ENCODE results near the gene CBFA2T2. TPM values are rescaled to one million over a fixed set of nuclear protein-coding genes. Genes with fewer than 3 reads are reported as not detected.

CBFA2T2 gene
- total RNA-seq, 2 donors from 2014 or later, result 10.6 to 12.5 TPM

DNA sequence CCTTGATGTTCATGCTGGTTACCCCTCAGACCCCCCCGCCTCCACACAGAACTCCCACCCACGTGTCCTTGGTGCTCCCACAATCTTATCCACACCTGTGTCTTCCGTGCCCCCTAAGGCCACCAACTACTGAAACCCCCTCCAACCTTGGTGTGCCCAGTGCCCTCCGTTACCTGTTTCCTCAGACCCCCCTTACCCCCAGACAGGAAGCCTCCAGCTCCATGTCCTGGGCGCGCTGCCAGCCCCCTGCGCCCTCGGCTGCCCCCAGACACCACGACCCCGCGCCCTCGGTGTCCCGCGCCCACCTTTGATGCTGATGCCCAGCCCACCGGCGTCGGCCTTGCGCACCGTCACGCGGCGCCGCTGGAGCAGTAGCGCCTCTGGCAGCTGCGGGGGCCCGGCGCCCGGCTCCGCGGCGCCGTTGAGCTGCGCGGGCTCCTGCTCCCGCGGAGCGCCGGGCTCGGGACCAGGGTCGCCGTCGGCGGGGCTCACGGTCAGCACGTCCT is 46.8 kb upstream of the CBFA2T2 start:
- peak overlapping the region; percentile 6 to 22 for H3K4me3 ChIP-seq
- no peaks in the 10 kb centered on the region for H3K27me3 ChIP-seq
- no peaks in the 10 kb centered on the region for H3K9me3 ChIP-seq
- ATAC-seq (peak; percentile 28), DNase-seq (peak; percentile 28 to 45 (median 44))
- intact Hi-C loops (cut with DNase I), result no loop called here
- peak overlapping the region in 3 of 4 donors; percentile 73 to 79 (median 77) for H3K27ac ChIP-seq
- 3 to 4% methylated on average over 9 to 31 of the region's 45 CpGs for WGBS, 2 donors
- H3K36me3 ChIP-seq (replicated peaks in 1 of 2; ENCODE audit: insufficient read depth in 1 of 2, low read depth in 2 of 2), result no peaks in the 10 kb centered on the region
- TF ChIP-seq, protein P1, sequence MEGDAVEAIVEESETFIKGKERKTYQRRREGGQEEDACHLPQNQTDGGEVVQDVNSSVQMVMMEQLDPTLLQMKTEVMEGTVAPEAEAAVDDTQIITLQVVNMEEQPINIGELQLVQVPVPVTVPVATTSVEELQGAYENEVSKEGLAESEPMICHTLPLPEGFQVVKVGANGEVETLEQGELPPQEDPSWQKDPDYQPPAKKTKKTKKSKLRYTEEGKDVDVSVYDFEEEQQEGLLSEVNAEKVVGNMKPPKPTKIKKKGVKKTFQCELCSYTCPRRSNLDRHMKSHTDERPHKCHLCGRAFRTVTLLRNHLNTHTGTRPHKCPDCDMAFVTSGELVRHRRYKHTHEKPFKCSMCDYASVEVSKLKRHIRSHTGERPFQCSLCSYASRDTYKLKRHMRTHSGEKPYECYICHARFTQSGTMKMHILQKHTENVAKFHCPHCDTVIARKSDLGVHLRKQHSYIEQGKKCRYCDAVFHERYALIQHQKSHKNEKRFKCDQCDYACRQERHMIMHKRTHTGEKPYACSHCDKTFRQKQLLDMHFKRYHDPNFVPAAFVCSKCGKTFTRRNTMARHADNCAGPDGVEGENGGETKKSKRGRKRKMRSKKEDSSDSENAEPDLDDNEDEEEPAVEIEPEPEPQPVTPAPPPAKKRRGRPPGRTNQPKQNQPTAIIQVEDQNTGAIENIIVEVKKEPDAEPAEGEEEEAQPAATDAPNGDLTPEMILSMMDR (IDR thresholded peaks at IDR 0.05), result no peak
- TF ChIP-seq POLR2A (IDR thresholded peaks at IDR 0.05), result no peak
- peaks cover 25% of the 10 kb centered on the region for H3K4me1 ChIP-seq

GRCh38 chr20:33443512-33444239 is 46.2 kb upstream of the CBFA2T2 start, which contains the start of gene SNTA1:
SNTA1 (minus strand) TSS chr20:33443763; CDS start chr20:33443620, 143 bp downstream.
- H3K4me1 ChIP-seq, result peaks cover 25% of the 10 kb centered on the region
- peak within 1 kb of the TSS; percentile 30 to 33 for H3K4me3 ChIP-seq
- TF ChIP-seq, protein P1 (IDR thresholded peaks at IDR 0.05), result no peak
- TF ChIP-seq POLR2A (IDR thresholded peaks at IDR 0.05), result peak in 2 of 3 donors; percentile 29 to 51
- ATAC-seq (peak; percentile 97), DNase-seq (peak; percentile 97 to 99 (median 98))
- intact Hi-C loops (cut with DNase I), result no loop called here
- H3K9me3 ChIP-seq, result no peaks in the 10 kb centered on the region
- H3K27ac ChIP-seq, result peak within 1 kb of the TSS; percentile 66 to 79 (median 75)
- 0 to 1% methylated on average over 20 to 53 of the region's 75 CpGs for WGBS, 2 donors
- no peaks in the 10 kb centered on the region for H3K27me3 ChIP-seq
- no peaks in the 10 kb centered on the region for H3K36me3 ChIP-seq (replicated peaks in 1 of 2; ENCODE audit: insufficient read depth in 1 of 2, low read depth in 2 of 2)

DNA sequence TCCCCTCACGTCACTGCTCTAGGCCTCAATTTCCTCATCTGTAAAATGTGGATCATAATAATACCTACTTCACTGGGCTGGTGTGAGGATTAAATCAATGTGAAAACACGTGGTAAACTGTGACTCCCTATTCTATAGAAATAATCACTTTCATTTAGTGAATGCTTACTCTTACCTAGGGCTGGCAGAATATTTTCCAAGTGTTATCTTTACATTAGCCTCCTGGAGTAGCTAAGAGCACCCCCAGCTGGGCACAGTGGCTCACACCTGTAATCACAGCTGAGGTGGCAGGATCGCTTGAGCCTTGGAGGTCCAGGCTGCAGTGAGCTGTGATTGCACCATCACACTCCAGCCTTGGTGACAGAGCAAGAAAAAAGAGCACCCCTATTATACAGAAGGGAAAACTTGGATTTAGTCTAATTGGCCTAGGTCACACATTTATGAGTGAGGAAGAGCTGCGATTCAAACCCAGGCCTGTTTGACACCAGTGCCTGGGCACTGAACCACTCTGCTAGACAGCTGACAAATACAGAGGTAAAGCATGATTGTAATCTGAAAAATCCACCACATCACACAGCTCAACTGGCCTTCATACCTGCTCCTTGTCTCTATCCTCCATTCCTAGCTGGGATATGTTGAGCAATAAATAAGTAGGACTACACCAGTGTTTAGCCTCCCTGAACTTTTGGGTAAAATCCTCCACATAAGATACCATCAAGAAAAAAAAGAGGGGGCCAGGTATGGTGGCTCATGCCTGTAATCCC is 44.9 kb upstream of the CBFA2T2 start:
- peaks cover 25% of the 10 kb centered on the region for H3K4me1 ChIP-seq
- WGBS, 2 donors, result 33 to 35% methylated on average over 4 of the region's 4 CpGs
- no peak overlapping the region for H3K27ac ChIP-seq
- no peaks in the 10 kb centered on the region for H3K27me3 ChIP-seq
- TF ChIP-seq POLR2A (IDR thresholded peaks at IDR 0.05), result no peak
- TF ChIP-seq, protein P1 (IDR thresholded peaks at IDR 0.05), result peak in 2 of 7 experiments; percentile 22 to 26
- intact Hi-C loops (cut with DNase I), result no loop called here
- peak in 3 of 4 donors; percentile 28 to 44 (median 38) for DNase-seq
- no peaks in the 10 kb centered on the region for H3K36me3 ChIP-seq (replicated peaks in 1 of 2; ENCODE audit: insufficient read depth in 1 of 2, low read depth in 2 of 2)
- H3K9me3 ChIP-seq, result no peaks in the 10 kb centered on the region
- no peak overlapping the region for H3K4me3 ChIP-seq
- no peak for ATAC-seq

DNA sequence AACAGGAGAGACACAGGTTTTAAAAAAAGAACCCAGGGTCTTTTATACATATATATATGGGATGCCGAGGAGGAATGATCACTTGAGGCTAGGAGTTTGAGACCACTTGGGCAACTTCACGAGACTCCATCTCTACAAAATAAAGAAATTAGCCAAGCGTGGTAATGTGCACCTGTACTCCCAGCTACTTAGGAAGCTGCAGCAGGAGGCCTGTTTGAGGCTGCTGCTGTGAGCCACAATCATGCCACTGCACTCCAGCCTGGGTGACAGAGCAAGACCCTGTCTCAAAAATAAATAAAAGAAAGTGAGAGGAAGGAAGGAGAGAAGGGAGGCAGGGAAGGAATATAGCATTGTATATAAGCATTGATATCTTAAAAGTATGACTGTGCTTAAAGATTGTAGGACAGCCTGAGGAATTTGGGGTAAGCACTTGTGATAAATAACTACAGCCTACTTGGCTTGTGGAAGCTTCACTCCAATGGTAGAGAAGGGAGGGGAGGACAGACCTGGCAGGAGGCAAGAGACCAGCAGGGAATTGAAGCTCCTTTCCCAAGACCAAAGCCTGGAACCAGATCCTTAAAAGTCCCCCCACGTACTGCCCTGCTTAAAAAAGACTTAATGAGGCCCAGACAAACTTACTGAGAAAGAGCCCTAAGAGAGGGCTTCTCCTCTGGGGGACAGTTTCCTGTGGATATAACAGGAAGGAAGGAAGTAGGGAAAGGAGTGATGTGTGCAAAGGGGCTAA is 43.8 kb upstream of the CBFA2T2 start:
- no peaks in the 10 kb centered on the region for H3K27me3 ChIP-seq
- no peaks in the 10 kb centered on the region for H3K36me3 ChIP-seq (replicated peaks in 1 of 2; ENCODE audit: insufficient read depth in 1 of 2, low read depth in 2 of 2)
- intact Hi-C loops (cut with DNase I), result no loop called here
- H3K4me1 ChIP-seq, result peaks cover 23% of the 10 kb centered on the region
- TF ChIP-seq, protein P1 (IDR thresholded peaks at IDR 0.05), result no peak
- TF ChIP-seq POLR2A (IDR thresholded peaks at IDR 0.05), result no peak
- WGBS, 2 donors, result 85 to 93% methylated on average over 4 of the region's 4 CpGs
- DNase-seq (no peak), ATAC-seq (no peak)
- no peak overlapping the region for H3K4me3 ChIP-seq
- no peaks in the 10 kb centered on the region for H3K9me3 ChIP-seq
- no peak overlapping the region for H3K27ac ChIP-seq
